Measurements from ENCODE around the gene SRA1. TPM values are rescaled to one million over a fixed set of nuclear protein-coding genes. Genes with fewer than 3 reads are reported as not detected.

Gene SRA1
- total RNA-seq, 1 experiment from 2014 or later = 37.8 TPM

GRCh38 chr5:140570488-140570887, 13.2 kb upstream of the SRA1 start (continued):
- TF ChIP-seq, protein P1, sequence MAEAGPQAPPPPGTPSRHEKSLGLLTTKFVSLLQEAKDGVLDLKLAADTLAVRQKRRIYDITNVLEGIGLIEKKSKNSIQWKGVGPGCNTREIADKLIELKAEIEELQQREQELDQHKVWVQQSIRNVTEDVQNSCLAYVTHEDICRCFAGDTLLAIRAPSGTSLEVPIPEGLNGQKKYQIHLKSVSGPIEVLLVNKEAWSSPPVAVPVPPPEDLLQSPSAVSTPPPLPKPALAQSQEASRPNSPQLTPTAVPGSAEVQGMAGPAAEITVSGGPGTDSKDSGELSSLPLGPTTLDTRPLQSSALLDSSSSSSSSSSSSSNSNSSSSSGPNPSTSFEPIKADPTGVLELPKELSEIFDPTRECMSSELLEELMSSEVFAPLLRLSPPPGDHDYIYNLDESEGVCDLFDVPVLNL (CRISPR knock-in tag; IDR thresholded peaks at IDR 0.05; ENCODE audit: borderline replicate concordance, low read depth) = no peak

GRCh38 chr5:140570058-140570457, 12.8 kb upstream of the SRA1 start:
- no peak for DNase-seq (ENCODE audit: low spot score)
- Mint-ChIP-seq H3K27me3 (ENCODE audit: low read depth) (peaks cover 5% of the 10 kb centered on the region), H3K9me3 (no peaks in the 10 kb centered on the region), H3K4me3 (no peak overlapping the region), H3K36me3 (peaks cover 15% of the 10 kb centered on the region), H3K4me1 (peaks cover 9% of the 10 kb centered on the region), H3K27ac (no peak overlapping the region)
- ChIA-PET POLR2A (interaction anchor here (1.1 kb wide), 1 partner anchor 78 kb away, joined by 3 read pairs; the partner anchor contains the start of gene IK), CTCF (interaction anchor here (1.3 to 1.8 kb wide), 2 partner anchors 23 to 65 kb away, joined by 3 to 5 read pairs; partner anchors contain the start of gene EIF4EBP3)
- TF ChIP-seq, protein P2, sequence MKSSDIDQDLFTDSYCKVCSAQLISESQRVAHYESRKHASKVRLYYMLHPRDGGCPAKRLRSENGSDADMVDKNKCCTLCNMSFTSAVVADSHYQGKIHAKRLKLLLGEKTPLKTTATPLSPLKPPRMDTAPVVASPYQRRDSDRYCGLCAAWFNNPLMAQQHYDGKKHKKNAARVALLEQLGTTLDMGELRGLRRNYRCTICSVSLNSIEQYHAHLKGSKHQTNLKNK (CRISPR knock-in tag; IDR thresholded peaks at IDR 0.05) = no peak
- TF ChIP-seq ESRRA (CRISPR knock-in tag; IDR thresholded peaks at IDR 0.05; ENCODE audit: borderline replicate concordance) (no peak), CDX4 (CRISPR knock-in tag; IDR thresholded peaks at IDR 0.05; ENCODE audit: borderline replicate concordance) (no peak), ZNF281 (CRISPR knock-in tag; IDR thresholded peaks at IDR 0.05) (no peak), ZNF138 (CRISPR knock-in tag; conservative IDR thresholded peaks at IDR 0.05) (no peak), PRRX2 (CRISPR knock-in tag; IDR thresholded peaks at IDR 0.05) (no peak), TEAD1 (CRISPR knock-in tag; IDR thresholded peaks at IDR 0.05) (no peak), NR2C2 (CRISPR knock-in tag; IDR thresholded peaks at IDR 0.05) (no peak), RORB (CRISPR knock-in tag; IDR thresholded peaks at IDR 0.05) (no peak), GTF2I (CRISPR knock-in tag; conservative IDR thresholded peaks at IDR 0.05) (no peak), ZNF219 (CRISPR knock-in tag; IDR thresholded peaks at IDR 0.05; ENCODE audit: borderline replicate concordance) (no peak), ZBTB21 (CRISPR knock-in tag; IDR thresholded peaks at IDR 0.05; ENCODE audit: borderline replicate concordance) (no peak), ELF4 (CRISPR knock-in tag; IDR thresholded peaks at IDR 0.05; ENCODE audit: low read depth) (no peak), EMX1 (CRISPR knock-in tag; IDR thresholded peaks at IDR 0.05) (no peak), ETV6 (CRISPR knock-in tag; IDR thresholded peaks at IDR 0.05) (no peak), KAT7 (CRISPR knock-in tag; IDR thresholded peaks at IDR 0.05; ENCODE audit: borderline replicate concordance) (no peak), ZBTB43 (CRISPR knock-in tag; IDR thresholded peaks at IDR 0.05) (no peak), NR3C1 (CRISPR knock-in tag; conservative IDR thresholded peaks at IDR 0.05; ENCODE audit: low read depth) (no peak)
- TF ChIP-seq, protein P3, sequence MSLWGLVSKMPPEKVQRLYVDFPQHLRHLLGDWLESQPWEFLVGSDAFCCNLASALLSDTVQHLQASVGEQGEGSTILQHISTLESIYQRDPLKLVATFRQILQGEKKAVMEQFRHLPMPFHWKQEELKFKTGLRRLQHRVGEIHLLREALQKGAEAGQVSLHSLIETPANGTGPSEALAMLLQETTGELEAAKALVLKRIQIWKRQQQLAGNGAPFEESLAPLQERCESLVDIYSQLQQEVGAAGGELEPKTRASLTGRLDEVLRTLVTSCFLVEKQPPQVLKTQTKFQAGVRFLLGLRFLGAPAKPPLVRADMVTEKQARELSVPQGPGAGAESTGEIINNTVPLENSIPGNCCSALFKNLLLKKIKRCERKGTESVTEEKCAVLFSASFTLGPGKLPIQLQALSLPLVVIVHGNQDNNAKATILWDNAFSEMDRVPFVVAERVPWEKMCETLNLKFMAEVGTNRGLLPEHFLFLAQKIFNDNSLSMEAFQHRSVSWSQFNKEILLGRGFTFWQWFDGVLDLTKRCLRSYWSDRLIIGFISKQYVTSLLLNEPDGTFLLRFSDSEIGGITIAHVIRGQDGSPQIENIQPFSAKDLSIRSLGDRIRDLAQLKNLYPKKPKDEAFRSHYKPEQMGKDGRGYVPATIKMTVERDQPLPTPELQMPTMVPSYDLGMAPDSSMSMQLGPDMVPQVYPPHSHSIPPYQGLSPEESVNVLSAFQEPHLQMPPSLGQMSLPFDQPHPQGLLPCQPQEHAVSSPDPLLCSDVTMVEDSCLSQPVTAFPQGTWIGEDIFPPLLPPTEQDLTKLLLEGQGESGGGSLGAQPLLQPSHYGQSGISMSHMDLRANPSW (CRISPR knock-in tag; conservative IDR thresholded peaks at IDR 0.05; ENCODE audit: low read depth) = no peak
- TF ChIP-seq, protein P4, sequence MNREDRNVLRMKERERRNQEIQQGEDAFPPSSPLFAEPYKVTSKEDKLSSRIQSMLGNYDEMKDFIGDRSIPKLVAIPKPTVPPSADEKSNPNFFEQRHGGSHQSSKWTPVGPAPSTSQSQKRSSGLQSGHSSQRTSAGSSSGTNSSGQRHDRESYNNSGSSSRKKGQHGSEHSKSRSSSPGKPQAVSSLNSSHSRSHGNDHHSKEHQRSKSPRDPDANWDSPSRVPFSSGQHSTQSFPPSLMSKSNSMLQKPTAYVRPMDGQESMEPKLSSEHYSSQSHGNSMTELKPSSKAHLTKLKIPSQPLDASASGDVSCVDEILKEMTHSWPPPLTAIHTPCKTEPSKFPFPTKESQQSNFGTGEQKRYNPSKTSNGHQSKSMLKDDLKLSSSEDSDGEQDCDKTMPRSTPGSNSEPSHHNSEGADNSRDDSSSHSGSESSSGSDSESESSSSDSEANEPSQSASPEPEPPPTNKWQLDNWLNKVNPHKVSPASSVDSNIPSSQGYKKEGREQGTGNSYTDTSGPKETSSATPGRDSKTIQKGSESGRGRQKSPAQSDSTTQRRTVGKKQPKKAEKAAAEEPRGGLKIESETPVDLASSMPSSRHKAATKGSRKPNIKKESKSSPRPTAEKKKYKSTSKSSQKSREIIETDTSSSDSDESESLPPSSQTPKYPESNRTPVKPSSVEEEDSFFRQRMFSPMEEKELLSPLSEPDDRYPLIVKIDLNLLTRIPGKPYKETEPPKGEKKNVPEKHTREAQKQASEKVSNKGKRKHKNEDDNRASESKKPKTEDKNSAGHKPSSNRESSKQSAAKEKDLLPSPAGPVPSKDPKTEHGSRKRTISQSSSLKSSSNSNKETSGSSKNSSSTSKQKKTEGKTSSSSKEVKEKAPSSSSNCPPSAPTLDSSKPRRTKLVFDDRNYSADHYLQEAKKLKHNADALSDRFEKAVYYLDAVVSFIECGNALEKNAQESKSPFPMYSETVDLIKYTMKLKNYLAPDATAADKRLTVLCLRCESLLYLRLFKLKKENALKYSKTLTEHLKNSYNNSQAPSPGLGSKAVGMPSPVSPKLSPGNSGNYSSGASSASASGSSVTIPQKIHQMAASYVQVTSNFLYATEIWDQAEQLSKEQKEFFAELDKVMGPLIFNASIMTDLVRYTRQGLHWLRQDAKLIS (CRISPR knock-in tag; IDR thresholded peaks at IDR 0.05; ENCODE audit: borderline replicate concordance) = no peak
- ATAC-seq = no peak
